H1 (cell line): Measurements from ENCODE around the gene NPBWR2. TPM values are rescaled to one million over a fixed set of nuclear protein-coding genes. Genes with fewer than 3 reads are reported as not detected.

ENCODE experiments used
- CTCF ChIA-PET: fragments of 300-600 bp; sonication (Branson Sonifier 250); formaldehyde crosslinking; loops from one replicate; lab custom pipeline; 2021; ENCODE audit not compliant: partially characterized antibody; lab: Charles Lee
- POLR2A ChIA-PET: fragments of 300-600 bp; sonication (Branson Sonifier 250); formaldehyde crosslinking; loops from one replicate; lab custom pipeline; 2021; ENCODE audit warnings: inconsistent platforms; ENCODE audit not compliant: partially characterized antibody; lab: Charles Lee
- DNase-seq, 2 experiments: peaks; one replicate each; pipeline versions ENCODE4 v3.0.0 to v3.0.0-alpha.2; 2010 to 2022; ENCODE audit warnings: low spot score in 2 of 2, low read depth in 1 of 2, mixed read lengths in 1 of 2
- FAIRE-seq: peaks from 2 replicates; lab custom pipeline; 2011; peaks lifted over from hg19 to GRCh38; lab: Jason Lieb, UNC
- H2AFZ ChIP-seq: 2 replicates; pipeline ENCODE4 v1.8.1; 2012; ENCODE audit warnings: low read length, inconsistent platforms
- H2AK5ac ChIP-seq: 2 replicates; pipeline ENCODE4 v1.6.1; 2013; ENCODE audit warnings: low read depth, low read length
- H2BK120ac ChIP-seq: replicated peaks from 2 replicates; pipeline ENCODE3; 2013; ENCODE audit warnings: low read depth, low read length, inconsistent platforms
- H2BK12ac ChIP-seq: 2 replicates; pipeline ENCODE4 v1.6.1; 2013; ENCODE audit warnings: low read depth, low read length
- H2BK15ac ChIP-seq: 2 replicates; pipeline ENCODE4 v1.6.1; 2013; ENCODE audit warnings: low read length
- H2BK20ac ChIP-seq: 2 replicates; pipeline ENCODE4 v1.6.1; 2013; ENCODE audit warnings: low read length
- H2BK5ac ChIP-seq: 2 replicates; pipeline ENCODE4 v1.6.1; 2013; ENCODE audit warnings: low read depth, low read length
- H3K14ac ChIP-seq: 2 replicates; pipeline ENCODE4 v1.6.1; 2013; ENCODE audit warnings: inconsistent platforms; ENCODE audit not compliant: insufficient read length
- H3K18ac ChIP-seq: 2 replicates; pipeline ENCODE4 v1.6.1; 2013; ENCODE audit warnings: low read length; ENCODE audit errors: extremely low read depth
- H3K23ac ChIP-seq: 2 replicates; pipeline ENCODE4 v1.6.1; 2013; ENCODE audit warnings: inconsistent platforms; ENCODE audit not compliant: insufficient read length
- H3K23me2 ChIP-seq: 2 replicates; pipeline ENCODE4 v1.6.1; 2013; ENCODE audit warnings: low read depth, low read length
- H3K27ac ChIP-seq: 2 replicates; pipeline ENCODE4 v1.6.1; 2011; ENCODE audit warnings: low read depth, low read length, inconsistent platforms
- H3K27me3 ChIP-seq, 4 experiments: replicated peaks in 1 of 4; 1 replicate in 1 of 4; 2 replicates in 3 of 4; pipeline versions ENCODE4 v1.6.1 to v1.8.1; 2011 to 2013; ENCODE audit warnings: low read length in 3 of 4, mild to moderate bottlenecking in 3 of 4, inconsistent platforms in 2 of 4, mixed read lengths in 2 of 4, moderate library complexity in 1 of 4; ENCODE audit not compliant: control insufficient read depth in 3 of 4, insufficient read depth in 3 of 4; ENCODE audit errors: extremely low read depth in 1 of 4
- H3K36me3 ChIP-seq, 4 experiments: 2 replicates each; pipeline versions ENCODE4 v1.6.1 to v1.8.1; 2011 to 2013; ENCODE audit warnings: mild to moderate bottlenecking in 4 of 4, low read length in 3 of 4, moderate library complexity in 2 of 4, control low read depth in 1 of 4, inconsistent platforms in 1 of 4; ENCODE audit not compliant: insufficient read depth in 4 of 4, control insufficient read depth in 2 of 4
- H3K4ac ChIP-seq: replicated peaks from 2 replicates; pipeline ENCODE3; 2013; ENCODE audit warnings: low read length, low read depth, mixed read lengths, inconsistent platforms; ENCODE audit not compliant: insufficient read length
- H3K4me1 ChIP-seq, 4 experiments: replicated peaks in 1 of 4; 1 replicate in 1 of 4; 2 replicates in 3 of 4; pipeline versions ENCODE4 v1.6.1 to v1.8.1; 2011 to 2013; ENCODE audit warnings: low read length in 3 of 4, inconsistent platforms in 2 of 4, mixed read lengths in 1 of 4; ENCODE audit not compliant: insufficient read depth in 4 of 4, control insufficient read depth in 3 of 4
- H3K4me2 ChIP-seq, 2 experiments: 2 replicates each; pipeline versions ENCODE4 v1.6.1 to v1.8.1; 2011 to 2013; ENCODE audit warnings: low read depth in 2 of 2, low read length in 2 of 2, control low read depth in 1 of 2, inconsistent platforms in 1 of 2, mild to moderate bottlenecking in 1 of 2; ENCODE audit not compliant: insufficient read depth in 1 of 2
- H3K4me3 ChIP-seq, 4 experiments: fragments of 200-600, 300-600 bp in 1 of 4; sonication (generic), shearing (Covaris generic), sonication (Bioruptor Twin) in 1 of 4; 2 replicates each; pipeline versions ENCODE4 v1.5.1 to v1.8.1; 2011 to 2016; ENCODE audit warnings: low read length in 4 of 4, low read depth in 3 of 4, control low read depth in 2 of 4, inconsistent platforms in 2 of 4, mild to moderate bottlenecking in 2 of 4, mixed read lengths in 1 of 4, moderate library complexity in 1 of 4; ENCODE audit not compliant: insufficient read depth in 2 of 4; ENCODE audit errors: extremely low read depth in 1 of 4
- H3K56ac ChIP-seq: replicated peaks from 2 replicates; pipeline ENCODE3; 2013; ENCODE audit warnings: low read depth, mild to moderate bottlenecking, mixed read lengths, low read length, inconsistent platforms; ENCODE audit not compliant: insufficient read length
- H3K79me1 ChIP-seq: 2 replicates; pipeline ENCODE4 v1.6.1; 2013; ENCODE audit warnings: low read depth, low read length, control low read depth
- H3K79me2 ChIP-seq, 2 experiments: 2 replicates each; pipeline versions ENCODE4 v1.6.1 to v1.8.1; 2012 to 2013; ENCODE audit warnings: low read length in 2 of 2, mild to moderate bottlenecking in 2 of 2, inconsistent platforms in 1 of 2; ENCODE audit not compliant: insufficient read depth in 2 of 2, control insufficient read depth in 1 of 2
- H3K9ac ChIP-seq, 4 experiments: replicated peaks in 1 of 4; 1 replicate in 1 of 4; 2 replicates in 3 of 4; pipeline versions ENCODE4 v1.6.1 to v1.8.1; 2011 to 2013; ENCODE audit warnings: low read depth in 3 of 4, low read length in 3 of 4, control low read depth in 2 of 4, mild to moderate bottlenecking in 2 of 4, moderate library complexity in 2 of 4, inconsistent platforms in 1 of 4; ENCODE audit errors: extremely low read depth in 1 of 4
- H3K9me3 ChIP-seq, 2 experiments: 2 replicates each; pipeline versions ENCODE4 v1.6.1 to v1.8.1; 2012 to 2013; ENCODE audit warnings: mild to moderate bottlenecking in 2 of 2, moderate library complexity in 2 of 2, control low read depth in 1 of 2, inconsistent platforms in 1 of 2, low read depth in 1 of 2, low read length in 1 of 2, mixed read lengths in 1 of 2; ENCODE audit not compliant: insufficient read depth in 2 of 2
- H4K20me1 ChIP-seq, 2 experiments: replicated peaks in 1 of 2; 2 replicates each; pipeline versions ENCODE3 to v1.8.1; 2011 to 2013; ENCODE audit warnings: inconsistent platforms in 2 of 2, low read length in 2 of 2, mild to moderate bottlenecking in 1 of 2; ENCODE audit not compliant: insufficient read depth in 2 of 2, control insufficient read depth in 1 of 2
- H4K5ac ChIP-seq: 2 replicates; pipeline ENCODE4 v1.6.1; 2013; ENCODE audit warnings: low read length, low read depth, mixed read lengths, inconsistent platforms; ENCODE audit not compliant: insufficient read length
- H4K8ac ChIP-seq: 2 replicates; pipeline ENCODE4 v1.8.0; 2013; ENCODE audit warnings: mild to moderate bottlenecking, moderate library complexity, low read length, inconsistent platforms; ENCODE audit not compliant: insufficient read depth; ENCODE audit errors: extremely low read depth
- H4K91ac ChIP-seq: replicated peaks from 2 replicates; pipeline ENCODE3; 2013; ENCODE audit warnings: low read length, mixed read lengths, inconsistent platforms; ENCODE audit not compliant: insufficient read length
- ATF2 ChIP-seq: IDR thresholded peaks from 2 replicates; pipeline ENCODE4 v1.6.1; 2012; ENCODE audit warnings: low read length, inconsistent platforms
- ATF3 ChIP-seq: IDR thresholded peaks from 2 replicates; pipeline ENCODE4 v1.6.1; 2011; ENCODE audit warnings: low read depth, mild to moderate bottlenecking, low read length; ENCODE audit not compliant: insufficient read depth
- CHD2 ChIP-seq: IDR thresholded peaks from 2 replicates; pipeline ENCODE4 v1.6.1; 2012; ENCODE audit warnings: low read length, improper control_type of control experiment
- EGR1 ChIP-seq: IDR thresholded peaks from 2 replicates; pipeline ENCODE4 v1.6.1; 2011; ENCODE audit warnings: low read depth, low read length, borderline replicate concordance
- GABPA ChIP-seq: IDR thresholded peaks from 2 replicates; pipeline ENCODE4 v1.6.1; 2011; ENCODE audit warnings: mild to moderate bottlenecking, low read length, moderate library complexity, borderline replicate concordance; ENCODE audit not compliant: insufficient read depth
- HDAC6 ChIP-seq: IDR thresholded peaks from one replicate; pipeline ENCODE4 v1.7.1; 2012; ENCODE audit warnings: low read depth, mild to moderate bottlenecking, inconsistent platforms, low read length, moderate library complexity
- KDM5A ChIP-seq: fragments of 200-600 bp; IDR thresholded peaks from 2 replicates; pipeline ENCODE4 v1.7.1; 2012; ENCODE audit warnings: mild to moderate bottlenecking, low read length, inconsistent platforms, mixed read lengths
- POU5F1 ChIP-seq: IDR thresholded peaks from 2 replicates; pipeline ENCODE4 v1.6.1; 2011; ENCODE audit warnings: low read depth, mild to moderate bottlenecking, low read length, moderate library complexity
- SIN3A ChIP-seq, 2 experiments: IDR thresholded peaks in 1 of 2; conservative IDR thresholded peaks in 1 of 2; 2 replicates each; pipeline ENCODE4 v1.6.1; 2011 to 2012; ENCODE audit warnings: low read length in 2 of 2, improper control_type of control experiment in 1 of 2, low read depth in 1 of 2, mild to moderate bottlenecking in 1 of 2
- SIX5 ChIP-seq: IDR thresholded peaks from 2 replicates; pipeline ENCODE4 v1.6.1; 2011; ENCODE audit warnings: mild to moderate bottlenecking, low read depth, low read length
- TAF7 ChIP-seq: optimal IDR thresholded peaks from 2 replicates; pipeline ENCODE3; 2011; ENCODE audit warnings: low read depth, mild to moderate bottlenecking, inconsistent platforms, low read length, moderate library complexity, borderline replicate concordance
- WGBS, 2 experiments: shearing (Covaris generic) in 1 of 2; methylation state at CpG; one replicate each; pipeline versions ENCODE4 v1.1.6 to v1.1.7; 2013 to 2015; ENCODE audit warnings: low lambda C conversion rate in 2 of 2, mixed read lengths in 2 of 2, inconsistent platforms in 1 of 2, low coverage in 1 of 2, missing lambda C conversion rate in 1 of 2; ENCODE audit not compliant: insufficient replicate concordance in 2 of 2, insufficient coverage in 1 of 2, insufficient read length in 1 of 2; ENCODE audit errors: extremely low coverage in 1 of 2, missing lambda C conversion rate in 1 of 2; 5-methylcytosine and 5-hydroxymethylcytosine counted together
- polyA plus RNA-seq, 7 experiments: library from polyadenylated mRNA; depleted of rRNA in 3 of 7; stranded (reverse) in 5 of 7; unstranded in 2 of 7; fragments of >200 nt in 5 of 7; fragments of 200-250 nt in 2 of 7; gene quantifications; 1 replicate in 5 of 7; 2 replicates in 1 of 7; 4 replicates in 1 of 7; pipeline versions ENCODE4 v1.2.1 to v1.2.3, GENCODE V29; 2011 to 2013; ENCODE audit warnings: missing spikeins in 2 of 7, mixed read lengths in 2 of 7
- total RNA-seq: library from RNA; stranded (reverse); fragmentation: NEBNext Ultra II Directional; extraction: Animal tissue kit (Norgen Biotek cat#: 25700); gene quantifications from 2 replicates; pipeline ENCODE4 v1.2.1, GENCODE V29; 2021

NPBWR2 gene
- total and polyA plus RNA-seq, 2 of the 8 experiments (the other 6 are each of a cell fraction or from before 2014, with no cell fraction given) = not detected

GRCh38 chr20:64114356-64114971, 7.1 kb upstream of the NPBWR2 start:
- DNase-seq = peak in 1 of 2 experiments; percentile 40
- H3K9ac ChIP-seq = no peak overlapping the region
- H2BK120ac ChIP-seq = no peak overlapping the region
- ChIA-PET POLR2A (interaction anchor here (0.6 kb wide), 2 partner anchors 114 to 587 kb away, joined by 3 to 4 read pairs; no protein-coding TSS in a partner anchor), CTCF (interaction anchor here (1.0 to 10.1 kb wide), 5 partner anchors 11 to 54 kb away, joined by 4 to 144 read pairs (median 6); partner anchors contain the start of genes LKAAEAR1, OPRL1 and RGS19)
- no peak overlapping the region for H3K27ac ChIP-seq
- H3K23ac ChIP-seq = no peak overlapping the region
- WGBS, 2 experiments = 75% methylated on average over 10 of the region's 14 CpGs; no CpG with 5 or more reads in 1 of the 2 experiments
- H3K27me3 ChIP-seq = no peaks in the 10 kb centered on the region
- no peak overlapping the region for H3K56ac ChIP-seq
- no peak overlapping the region for H2AFZ ChIP-seq
- H2BK5ac ChIP-seq = no peak overlapping the region
- no peak overlapping the region for H3K4ac ChIP-seq
- H3K14ac ChIP-seq = no peak overlapping the region
- H2BK20ac ChIP-seq = no peak overlapping the region
- H4K8ac ChIP-seq = no peak overlapping the region
- no peak overlapping the region for H3K4me3 ChIP-seq
- no peak overlapping the region for H2BK12ac ChIP-seq
- H3K79me1 ChIP-seq = no peaks in the 10 kb centered on the region
- no peak overlapping the region for H3K18ac ChIP-seq
- H4K20me1 ChIP-seq = peaks cover 0 to 2% of the 10 kb centered on the region in 2 experiments
- no peaks in the 10 kb centered on the region for H3K9me3 ChIP-seq
- H3K36me3 ChIP-seq = no peaks in the 10 kb centered on the region
- no peak overlapping the region for H2AK5ac ChIP-seq
- H3K4me2 ChIP-seq = no peak overlapping the region
- no peaks in the 10 kb centered on the region for H3K4me1 ChIP-seq
- H4K5ac ChIP-seq = no peak overlapping the region
- H3K23me2 ChIP-seq = no peaks in the 10 kb centered on the region
- H3K79me2 ChIP-seq = no peaks in the 10 kb centered on the region
- H2BK15ac ChIP-seq = no peak overlapping the region
- no peak for FAIRE-seq
- no peak overlapping the region for H4K91ac ChIP-seq
- TF ChIP-seq EGR1 = no peak
- no peak for TF ChIP-seq GABPA
- TF ChIP-seq ATF3 = no peak
- no peak for TF ChIP-seq HDAC6
- TF ChIP-seq KDM5A = no peak
- no peak for TF ChIP-seq SIN3A (conservative IDR thresholded peaks at IDR 0.05 in 1 of 2, IDR thresholded peaks at IDR 0.05 in 1 of 2; ENCODE audit: low read depth in 1 of 2, low read length in 2 of 2)
- TF ChIP-seq ATF2 = no peak
- TF ChIP-seq TAF7 = no peak
- TF ChIP-seq SIX5 = no peak
- no peak for TF ChIP-seq CHD2
- TF ChIP-seq POU5F1 = no peak
